SK-N-SH treated with all-trans-retinoic acid at 6 μM for 48 hours (cell line): ENCODE results near the gene SGPP2.

Experiments used
- ARNTL ChIP-seq: fragments of 450-650 bp; formaldehyde crosslinking; IDR thresholded peaks from 2 replicates; pipeline ENCODE4 v1.5.0; 2020; ENCODE audit warnings: low read depth, mild to moderate bottlenecking, moderate library complexity, borderline replicate concordance
- CSDC2 ChIP-seq: fragments of 250-450 bp; sonication (Bioruptor Pico); IDR thresholded peaks from 2 replicates; pipeline ENCODE4 v1.5.0; 2020; ENCODE audit warnings: mild to moderate bottlenecking, moderate library complexity
- OSR1 ChIP-seq: fragments of 250-450 bp; sonication (Bioruptor Pico); IDR thresholded peaks from 2 replicates; pipeline ENCODE4 v1.8.0; 2022; ENCODE audit warnings: moderate library complexity, mild to moderate bottlenecking, inconsistent platforms
- PPARA ChIP-seq: fragments of 250-450 bp; sonication (Bioruptor Pico); IDR thresholded peaks from 2 replicates; pipeline ENCODE4 v1.5.0; 2020; ENCODE audit warnings: mild to moderate bottlenecking, borderline replicate concordance
- TCF4 ChIP-seq: fragments of 250-450 bp; sonication (Bioruptor Pico); IDR thresholded peaks from 2 replicates; pipeline ENCODE4 v1.8.0; 2021; ENCODE audit warnings: mild to moderate bottlenecking, moderate library complexity, borderline replicate concordance
- ZFP3 ChIP-seq: fragments of 250-450 bp; sonication (Bioruptor Pico); IDR thresholded peaks from 2 replicates; pipeline ENCODE4 v1.5.0; 2020; ENCODE audit warnings: mild to moderate bottlenecking, moderate library complexity
- ZNF565 ChIP-seq: fragments of 450-650 bp; formaldehyde crosslinking; conservative IDR thresholded peaks from 2 replicates; pipeline ENCODE4 v1.5.0; 2020; ENCODE audit warnings: low read depth, mild to moderate bottlenecking, moderate library complexity
- ZNF70 ChIP-seq: fragments of 450-650 bp; formaldehyde crosslinking; IDR thresholded peaks from 2 replicates; pipeline ENCODE4 v1.5.0; 2020; ENCODE audit warnings: mild to moderate bottlenecking, moderate library complexity
- TF ChIP-seq, protein P1 (sequence below): fragments of 250-450 bp; sonication (Bioruptor Pico); IDR thresholded peaks from 2 replicates; pipeline ENCODE4 v1.8.0; 2020; ENCODE audit warnings: mild to moderate bottlenecking, moderate library complexity, borderline replicate concordance
- TF ChIP-seq, protein P2 (sequence below): fragments of 250-450 bp; sonication (Bioruptor Pico); IDR thresholded peaks from 2 replicates; pipeline ENCODE4 v1.5.1; 2020; ENCODE audit warnings: low read depth, mild to moderate bottlenecking, moderate library complexity
- TF ChIP-seq, protein P3 (sequence below): fragments of 250-450 bp; sonication (Bioruptor Pico); IDR thresholded peaks from 2 replicates; pipeline ENCODE4 v1.8.0; 2021; ENCODE audit warnings: low read depth, mild to moderate bottlenecking, moderate library complexity, borderline replicate concordance
- TF ChIP-seq, protein P4 (sequence below): fragments of 250-450 bp; sonication (Bioruptor Pico); IDR thresholded peaks from 2 replicates; pipeline ENCODE4 v1.5.1; 2021; ENCODE audit warnings: mild to moderate bottlenecking, moderate library complexity

DNA sequence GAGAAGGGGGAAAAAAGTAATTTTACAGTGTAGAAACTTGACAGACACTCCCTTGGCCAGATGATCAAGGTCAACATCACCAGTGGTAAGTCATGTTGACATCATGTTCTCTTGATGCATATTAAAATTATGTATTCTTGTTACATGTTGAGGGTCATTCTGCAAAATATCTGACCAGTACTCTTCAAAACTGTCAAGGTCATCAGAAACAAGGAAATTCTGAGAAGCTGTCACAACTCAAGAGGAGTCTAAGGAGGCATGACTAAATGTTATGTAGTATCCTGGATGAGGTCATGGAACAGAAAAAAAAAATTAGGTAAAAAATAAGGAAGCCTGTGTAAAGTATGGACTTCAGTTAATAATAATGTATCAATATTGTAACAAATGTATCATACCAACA, 6.3 kb downstream of the SGPP2 start:
- TF ChIP-seq ARNTL (CRISPR knock-in tag) (no peak), CSDC2 (CRISPR knock-in tag) (no peak), TCF4 (CRISPR knock-in tag) (no peak), ZFP3 (CRISPR knock-in tag) (no peak), PPARA (no peak), ZNF70 (CRISPR knock-in tag) (no peak), ZNF565 (CRISPR knock-in tag) (no peak), OSR1 (CRISPR knock-in tag) (no peak)
- TF ChIP-seq, protein P1, sequence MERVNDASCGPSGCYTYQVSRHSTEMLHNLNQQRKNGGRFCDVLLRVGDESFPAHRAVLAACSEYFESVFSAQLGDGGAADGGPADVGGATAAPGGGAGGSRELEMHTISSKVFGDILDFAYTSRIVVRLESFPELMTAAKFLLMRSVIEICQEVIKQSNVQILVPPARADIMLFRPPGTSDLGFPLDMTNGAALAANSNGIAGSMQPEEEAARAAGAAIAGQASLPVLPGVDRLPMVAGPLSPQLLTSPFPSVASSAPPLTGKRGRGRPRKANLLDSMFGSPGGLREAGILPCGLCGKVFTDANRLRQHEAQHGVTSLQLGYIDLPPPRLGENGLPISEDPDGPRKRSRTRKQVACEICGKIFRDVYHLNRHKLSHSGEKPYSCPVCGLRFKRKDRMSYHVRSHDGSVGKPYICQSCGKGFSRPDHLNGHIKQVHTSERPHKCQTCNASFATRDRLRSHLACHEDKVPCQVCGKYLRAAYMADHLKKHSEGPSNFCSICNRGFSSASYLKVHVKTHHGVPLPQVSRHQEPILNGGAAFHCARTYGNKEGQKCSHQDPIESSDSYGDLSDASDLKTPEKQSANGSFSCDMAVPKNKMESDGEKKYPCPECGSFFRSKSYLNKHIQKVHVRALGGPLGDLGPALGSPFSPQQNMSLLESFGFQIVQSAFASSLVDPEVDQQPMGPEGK (CRISPR knock-in tag), result no peak
- TF ChIP-seq, protein P2, sequence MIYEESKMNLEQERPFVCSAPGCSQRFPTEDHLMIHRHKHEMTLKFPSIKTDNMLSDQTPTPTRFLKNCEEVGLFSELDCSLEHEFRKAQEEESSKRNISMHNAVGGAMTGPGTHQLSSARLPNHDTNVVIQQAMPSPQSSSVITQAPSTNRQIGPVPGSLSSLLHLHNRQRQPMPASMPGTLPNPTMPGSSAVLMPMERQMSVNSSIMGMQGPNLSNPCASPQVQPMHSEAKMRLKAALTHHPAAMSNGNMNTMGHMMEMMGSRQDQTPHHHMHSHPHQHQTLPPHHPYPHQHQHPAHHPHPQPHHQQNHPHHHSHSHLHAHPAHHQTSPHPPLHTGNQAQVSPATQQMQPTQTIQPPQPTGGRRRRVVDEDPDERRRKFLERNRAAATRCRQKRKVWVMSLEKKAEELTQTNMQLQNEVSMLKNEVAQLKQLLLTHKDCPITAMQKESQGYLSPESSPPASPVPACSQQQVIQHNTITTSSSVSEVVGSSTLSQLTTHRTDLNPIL (CRISPR knock-in tag), result no peak
- TF ChIP-seq, protein P3, sequence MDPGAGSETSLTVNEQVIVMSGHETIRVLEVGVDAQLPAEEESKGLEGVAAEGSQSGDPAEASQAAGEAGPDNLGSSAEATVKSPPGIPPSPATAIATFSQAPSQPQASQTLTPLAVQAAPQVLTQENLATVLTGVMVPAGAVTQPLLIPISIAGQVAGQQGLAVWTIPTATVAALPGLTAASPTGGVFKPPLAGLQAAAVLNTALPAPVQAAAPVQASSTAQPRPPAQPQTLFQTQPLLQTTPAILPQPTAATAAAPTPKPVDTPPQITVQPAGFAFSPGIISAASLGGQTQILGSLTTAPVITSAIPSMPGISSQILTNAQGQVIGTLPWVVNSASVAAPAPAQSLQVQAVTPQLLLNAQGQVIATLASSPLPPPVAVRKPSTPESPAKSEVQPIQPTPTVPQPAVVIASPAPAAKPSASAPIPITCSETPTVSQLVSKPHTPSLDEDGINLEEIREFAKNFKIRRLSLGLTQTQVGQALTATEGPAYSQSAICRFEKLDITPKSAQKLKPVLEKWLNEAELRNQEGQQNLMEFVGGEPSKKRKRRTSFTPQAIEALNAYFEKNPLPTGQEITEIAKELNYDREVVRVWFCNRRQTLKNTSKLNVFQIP, result no peak
- TF ChIP-seq, protein P4, sequence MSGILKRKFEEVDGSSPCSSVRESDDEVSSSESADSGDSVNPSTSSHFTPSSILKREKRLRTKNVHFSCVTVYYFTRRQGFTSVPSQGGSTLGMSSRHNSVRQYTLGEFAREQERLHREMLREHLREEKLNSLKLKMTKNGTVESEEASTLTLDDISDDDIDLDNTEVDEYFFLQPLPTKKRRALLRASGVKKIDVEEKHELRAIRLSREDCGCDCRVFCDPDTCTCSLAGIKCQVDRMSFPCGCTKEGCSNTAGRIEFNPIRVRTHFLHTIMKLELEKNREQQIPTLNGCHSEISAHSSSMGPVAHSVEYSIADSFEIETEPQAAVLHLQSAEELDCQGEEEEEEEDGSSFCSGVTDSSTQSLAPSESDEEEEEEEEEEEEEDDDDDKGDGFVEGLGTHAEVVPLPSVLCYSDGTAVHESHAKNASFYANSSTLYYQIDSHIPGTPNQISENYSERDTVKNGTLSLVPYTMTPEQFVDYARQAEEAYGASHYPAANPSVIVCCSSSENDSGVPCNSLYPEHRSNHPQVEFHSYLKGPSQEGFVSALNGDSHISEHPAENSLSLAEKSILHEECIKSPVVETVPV (CRISPR knock-in tag), result no peak
